ENCODE measurements around the gene RELT.
A peak's percentile ranks its signal among the peaks of the same experiment; 100 is the strongest.

GRCh38 chr11:73335204-73335923 lies 40.8 kb upstream of the RELT start:
- TF ChIP-seq ZFX (IDR thresholded peaks at IDR 0.05; ENCODE audit: borderline replicate concordance): no peak
- TF ChIP-seq, protein P1, sequence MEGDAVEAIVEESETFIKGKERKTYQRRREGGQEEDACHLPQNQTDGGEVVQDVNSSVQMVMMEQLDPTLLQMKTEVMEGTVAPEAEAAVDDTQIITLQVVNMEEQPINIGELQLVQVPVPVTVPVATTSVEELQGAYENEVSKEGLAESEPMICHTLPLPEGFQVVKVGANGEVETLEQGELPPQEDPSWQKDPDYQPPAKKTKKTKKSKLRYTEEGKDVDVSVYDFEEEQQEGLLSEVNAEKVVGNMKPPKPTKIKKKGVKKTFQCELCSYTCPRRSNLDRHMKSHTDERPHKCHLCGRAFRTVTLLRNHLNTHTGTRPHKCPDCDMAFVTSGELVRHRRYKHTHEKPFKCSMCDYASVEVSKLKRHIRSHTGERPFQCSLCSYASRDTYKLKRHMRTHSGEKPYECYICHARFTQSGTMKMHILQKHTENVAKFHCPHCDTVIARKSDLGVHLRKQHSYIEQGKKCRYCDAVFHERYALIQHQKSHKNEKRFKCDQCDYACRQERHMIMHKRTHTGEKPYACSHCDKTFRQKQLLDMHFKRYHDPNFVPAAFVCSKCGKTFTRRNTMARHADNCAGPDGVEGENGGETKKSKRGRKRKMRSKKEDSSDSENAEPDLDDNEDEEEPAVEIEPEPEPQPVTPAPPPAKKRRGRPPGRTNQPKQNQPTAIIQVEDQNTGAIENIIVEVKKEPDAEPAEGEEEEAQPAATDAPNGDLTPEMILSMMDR (IDR thresholded peaks at IDR 0.05): peak; percentile 98
